Suprapubic skin (tissue), 4 donors: ENCODE results near the gene PDE4B. TPM values are rescaled to one million over a fixed set of nuclear protein-coding genes. Genes with fewer than 3 reads are reported as not detected.

Experiments used
- DNase-seq, 2 donors: peaks; one replicate each; pipeline ENCODE4 v3.0.0-alpha.2; 2019; ENCODE audit warnings: low spot score in 2 of 2
- H3K27ac ChIP-seq: fragments of 200-600 bp; sonication (generic); one replicate; pipeline ENCODE4 v1.5.1; 2019
- H3K27me3 ChIP-seq: fragments of 200-600 bp; sonication (generic); one replicate; pipeline ENCODE4 v1.5.1; 2019
- H3K36me3 ChIP-seq: fragments of 200-600 bp; sonication (generic); one replicate; pipeline ENCODE4 v1.5.1; 2019
- H3K4me1 ChIP-seq: fragments of 200-600 bp; sonication (generic); one replicate; pipeline ENCODE4 v1.5.1; 2019
- H3K4me3 ChIP-seq: fragments of 200-600 bp; sonication (generic); one replicate; pipeline ENCODE4 v1.5.1; 2019; ENCODE audit warnings: mild to moderate bottlenecking
- H3K9me3 ChIP-seq: fragments of 200-600 bp; sonication (generic); one replicate; pipeline ENCODE4 v1.5.1; 2019
- CTCF ChIP-seq, 2 donors: fragments of 200-600 bp in 1 of 2; fragments of 450-650 bp in 1 of 2; sonication (generic) in 1 of 2; IDR thresholded peaks; one replicate each; pipeline ENCODE4 v1.5.1; 2016 to 2019; ENCODE audit warnings: antibody characterized with exemption in 2 of 2, mild to moderate bottlenecking in 1 of 2, moderate library complexity in 1 of 2
- EP300 ChIP-seq: sonication (generic); formaldehyde crosslinking; IDR thresholded peaks from one replicate; pipeline ENCODE4 v1.6.1; 2017; ENCODE audit warnings: antibody characterized with exemption
- POLR2A ChIP-seq, 2 donors: fragments of 450-650 bp; IDR thresholded peaks; one replicate each; pipeline ENCODE4 v1.6.1; 2017; ENCODE audit warnings: antibody characterized with exemption in 2 of 2, mild to moderate bottlenecking in 2 of 2, moderate library complexity in 2 of 2
- POLR2AphosphoS5 ChIP-seq, 3 donors: sonication (generic); formaldehyde crosslinking; IDR thresholded peaks; one replicate each; pipeline ENCODE4 v1.6.1; 2017; ENCODE audit warnings: antibody characterized with exemption in 3 of 3
- WGBS: methylation state at CpG from one replicate; pipeline ENCODE4 v1.1.5; 2018; 5-methylcytosine and 5-hydroxymethylcytosine counted together
- total RNA-seq, 4 donors: library from RNA; depleted of rRNA; stranded (reverse); fragments of >200 nt; gene quantifications; one replicate each; pipeline ENCODE4 v1.1.0, GENCODE V29; 2016

Gene PDE4B
- total RNA-seq, 4 donors from 2014 or later = 14.2 to 27.6 (median 16.7) TPM

GRCh38 chr1:65894738-65895605 lies 102.3 kb downstream of the PDE4B start:
- H3K27ac ChIP-seq = no peak overlapping the region
- H3K36me3 ChIP-seq = no peaks in the 10 kb centered on the region
- no peaks in the 10 kb centered on the region for H3K4me1 ChIP-seq
- H3K4me3 ChIP-seq = no peak overlapping the region
- no peaks in the 10 kb centered on the region for H3K27me3 ChIP-seq
- no peak for DNase-seq
- TF ChIP-seq POLR2A (IDR thresholded peaks at IDR 0.05) (no peak), POLR2AphosphoS5 (IDR thresholded peaks at IDR 0.05) (no peak), CTCF (IDR thresholded peaks at IDR 0.05) (no peak), EP300 (no peak)
- H3K9me3 ChIP-seq = no peaks in the 10 kb centered on the region
- 73% methylated on average over 8 of the region's 8 CpGs for whole genome bisulfite sequencing

- H3K9me3 ChIP-seq = no peaks in the 10 kb centered on the region
- 69% methylated on average over 1 of the region's 1 CpG for WGBS
- no peak overlapping the region for H3K4me3 ChIP-seq
- no peak overlapping the region for H3K27ac ChIP-seq
- H3K4me1 ChIP-seq = no peaks in the 10 kb centered on the region
- H3K27me3 ChIP-seq = no peaks in the 10 kb centered on the region
- DNase-seq = no peak
- no peak for TF ChIP-seq EP300
- TF ChIP-seq POLR2AphosphoS5 (IDR thresholded peaks at IDR 0.05) = no peak
- TF ChIP-seq POLR2A (IDR thresholded peaks at IDR 0.05) = no peak
- no peak for TF ChIP-seq CTCF (IDR thresholded peaks at IDR 0.05)
- no peaks in the 10 kb centered on the region for H3K36me3 ChIP-seq
Observed at GRCh38 chr1:65896721-65897120, 104.0 kb downstream of the PDE4B start.

GRCh38 chr1:65897485-65897884 lies 104.8 kb downstream of the PDE4B start:
- Histone ChIP-seq H3K27me3 (no peaks in the 10 kb centered on the region), H3K36me3 (no peaks in the 10 kb centered on the region), H3K27ac (no peak overlapping the region), H3K4me1 (no peaks in the 10 kb centered on the region), H3K4me3 (no peak overlapping the region), H3K9me3 (no peaks in the 10 kb centered on the region)
- 80% methylated on average over 1 of the region's 1 CpG for WGBS
- no peak for TF ChIP-seq POLR2AphosphoS5 (IDR thresholded peaks at IDR 0.05)
- TF ChIP-seq EP300 = no peak
- no peak for TF ChIP-seq CTCF (IDR thresholded peaks at IDR 0.05)
- no peak for TF ChIP-seq POLR2A (IDR thresholded peaks at IDR 0.05)
- no peak for DNase-seq

GRCh38 chr1:65904681-65905083 lies 112.0 kb downstream of the PDE4B start:
- DNase-seq = no peak
- Histone ChIP-seq H3K27ac (no peak overlapping the region), H3K4me1 (no peaks in the 10 kb centered on the region), H3K4me3 (no peak overlapping the region), H3K9me3 (no peaks in the 10 kb centered on the region), H3K36me3 (no peaks in the 10 kb centered on the region), H3K27me3 (no peaks in the 10 kb centered on the region)
- WGBS = 10% methylated on average over 1 of the region's 1 CpG
- TF ChIP-seq EP300 = no peak
- TF ChIP-seq POLR2A (IDR thresholded peaks at IDR 0.05) = no peak
- TF ChIP-seq CTCF (IDR thresholded peaks at IDR 0.05) = no peak
- TF ChIP-seq POLR2AphosphoS5 (IDR thresholded peaks at IDR 0.05) = no peak

- no peaks in the 10 kb centered on the region for H3K36me3 ChIP-seq
- H3K9me3 ChIP-seq = no peaks in the 10 kb centered on the region
- no peak overlapping the region for H3K27ac ChIP-seq
- H3K27me3 ChIP-seq = no peaks in the 10 kb centered on the region
- 73% methylated on average over 2 of the region's 2 CpGs for WGBS
- DNase-seq = no peak
- no peak for TF ChIP-seq POLR2A (IDR thresholded peaks at IDR 0.05)
- TF ChIP-seq EP300 = no peak
- TF ChIP-seq POLR2AphosphoS5 (IDR thresholded peaks at IDR 0.05) = no peak
- H3K4me1 ChIP-seq = no peaks in the 10 kb centered on the region
- no peak overlapping the region for H3K4me3 ChIP-seq
Observed at GRCh38 chr1:65910432-65910831, 117.7 kb downstream of the PDE4B start.
